Small intestine (tissue), 16 donors: Measurements from ENCODE around the gene TBATA. TPM values are rescaled to one million over a fixed set of nuclear protein-coding genes. Genes with fewer than 3 reads are reported as not detected.
A peak's percentile ranks its signal among the peaks of the same experiment; 100 is the strongest.

Source experiments
- DNase-seq, 2 donors: peaks; one replicate each; pipeline versions ENCODE4 v3.0.0 to v3.0.0-alpha.2; 2013
- FAIRE-seq: peaks from 2 replicates; lab custom pipeline; 2012; peaks lifted over from hg19 to GRCh38; lab: Jason Lieb, UNC
- H3K27ac ChIP-seq, 3 donors: one replicate each; pipeline ENCODE4 v1.5.1; 2013; ENCODE audit warnings: low read length in 2 of 3, mild to moderate bottlenecking in 2 of 3, control low read depth in 1 of 3, inconsistent platforms in 1 of 3, low read depth in 1 of 3, moderate library complexity in 1 of 3
- H3K27me3 ChIP-seq, 3 donors: one replicate each; pipeline ENCODE4 v1.6.1; 2013; ENCODE audit warnings: low read length in 3 of 3, inconsistent platforms in 1 of 3; ENCODE audit not compliant: control insufficient read depth in 3 of 3, insufficient read depth in 3 of 3
- H3K36me3 ChIP-seq, 3 donors: one replicate each; pipeline ENCODE4 v1.6.1; 2013; ENCODE audit warnings: low read length in 3 of 3, inconsistent platforms in 1 of 3, low read depth in 1 of 3, mild to moderate bottlenecking in 1 of 3, moderate library complexity in 1 of 3; ENCODE audit not compliant: control insufficient read depth in 3 of 3, insufficient read depth in 2 of 3
- H3K4me1 ChIP-seq, 3 donors: one replicate each; pipeline ENCODE4 v1.6.1; 2013; ENCODE audit warnings: low read length in 2 of 3, inconsistent platforms in 1 of 3, low read depth in 1 of 3, mild to moderate bottlenecking in 1 of 3, moderate library complexity in 1 of 3; ENCODE audit not compliant: control insufficient read depth in 3 of 3, insufficient read depth in 2 of 3
- H3K4me3 ChIP-seq, 3 donors: one replicate each; pipeline ENCODE4 v1.5.1; 2013; ENCODE audit warnings: low read length in 3 of 3, control low read depth in 1 of 3, inconsistent platforms in 1 of 3, low read depth in 1 of 3, mild to moderate bottlenecking in 1 of 3, moderate library complexity in 1 of 3
- H3K9me3 ChIP-seq, 2 donors: one replicate each; pipeline ENCODE4 v1.6.1; 2013; ENCODE audit warnings: low read depth in 1 of 2, low read length in 1 of 2; ENCODE audit not compliant: control insufficient read depth in 2 of 2, insufficient read depth in 1 of 2
- WGBS, 3 donors: extraction: QIAGEN DNeasy Blood & Tissue Kit; methylation state at CpG; one replicate each; pipeline ENCODE4 v1.1.7; 2013; 5-methylcytosine and 5-hydroxymethylcytosine counted together
- long read RNA-seq, 10 donors: transcript quantifications; one replicate each; lab custom pipeline, GENCODE V29; 2026
- polyA plus RNA-seq, 4 donors: library from polyadenylated mRNA; stranded (reverse) in 3 of 4; unstranded in 1 of 4; fragments of 200-250 nt in 3 of 4; fragments of 120-200 nt in 1 of 4; gene quantifications; one replicate each; pipeline versions ENCODE4 v1.2.1 to v1.2.3, GENCODE V29; 2013
- donor health status: healthy with polysubstance abuse.
- donor health status: control.
- donor health status: control.
- donor health status: Bipolar disorder and iron deficiency.
- donor health status: healthy.

TBATA gene, protein sequence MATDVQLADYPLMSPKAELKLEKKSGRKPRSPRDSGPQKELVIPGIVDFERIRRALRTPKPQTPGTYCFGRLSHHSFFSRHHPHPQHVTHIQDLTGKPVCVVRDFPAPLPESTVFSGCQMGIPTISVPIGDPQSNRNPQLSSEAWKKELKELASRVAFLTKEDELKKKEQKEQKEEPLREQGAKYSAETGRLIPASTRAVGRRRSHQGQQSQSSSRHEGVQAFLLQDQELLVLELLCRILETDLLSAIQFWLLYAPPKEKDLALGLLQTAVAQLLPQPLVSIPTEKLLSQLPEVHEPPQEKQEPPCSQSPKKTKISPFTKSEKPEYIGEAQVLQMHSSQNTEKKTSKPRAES
- polyA plus RNA-seq, result under 1 TPM in 1 of 4 donors, not detected in 3; 0.09 TPM
- long read RNA-seq, donor 1, result 0 reads
- long read RNA-seq, donor 2, result 0 reads
- long read RNA-seq, donor 3, result 0 reads
- long read RNA-seq, donor 4, result 0 reads
- long read RNA-seq, donor 5, result 0 reads
- long read RNA-seq, donor 6, result 0 reads
- long read RNA-seq, donor 7, result 0 reads
- long read RNA-seq, donor 8, result 0 reads
- long read RNA-seq, donor 9, result 0 reads
- long read RNA-seq, donor 10, result 0 reads

DNA sequence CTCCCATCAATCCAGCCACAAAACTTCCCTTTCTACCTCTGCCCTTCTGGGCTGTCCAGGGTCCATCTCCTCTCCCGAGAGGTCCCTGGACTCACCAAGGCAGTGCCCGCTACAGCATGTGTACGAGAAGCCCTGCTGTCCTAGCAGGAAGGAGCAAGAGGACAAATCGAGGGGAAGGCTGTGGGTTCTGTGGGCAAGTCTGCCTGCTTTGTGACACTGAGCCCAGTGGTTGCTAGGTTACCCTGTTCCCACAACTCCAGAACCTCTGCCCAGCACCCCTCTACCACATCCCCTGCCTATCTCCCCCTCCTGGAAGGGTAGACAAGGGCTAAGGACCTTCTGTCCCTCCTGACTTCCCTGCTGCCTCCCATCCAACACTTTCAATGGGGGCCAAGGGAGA, at the start of gene TBATA:
TSS of gene TBATA (minus strand) at position 188 of the 400 bp plus-strand sequence. CDS start 1,998 bp downstream, outside the sequence.
- WGBS, 3 donors, result 47 to 74% (median 65%) methylated on average over 4 of the region's 4 CpGs
- H3K4me3 ChIP-seq, result no peak within 1 kb of the TSS
- no peak for FAIRE-seq
- no peaks in the 10 kb centered on the region for H3K27me3 ChIP-seq
- peak in 1 of 2 donors; percentile 25 for DNase-seq
- H3K4me1 ChIP-seq, result peaks cover 0 to 5% (median 0%) of the 10 kb centered on the region in 3 donors
- no peaks in the 10 kb centered on the region for H3K9me3 ChIP-seq
- no peaks in the 10 kb centered on the region for H3K36me3 ChIP-seq
- H3K27ac ChIP-seq, result no peak within 1 kb of the TSS

DNA sequence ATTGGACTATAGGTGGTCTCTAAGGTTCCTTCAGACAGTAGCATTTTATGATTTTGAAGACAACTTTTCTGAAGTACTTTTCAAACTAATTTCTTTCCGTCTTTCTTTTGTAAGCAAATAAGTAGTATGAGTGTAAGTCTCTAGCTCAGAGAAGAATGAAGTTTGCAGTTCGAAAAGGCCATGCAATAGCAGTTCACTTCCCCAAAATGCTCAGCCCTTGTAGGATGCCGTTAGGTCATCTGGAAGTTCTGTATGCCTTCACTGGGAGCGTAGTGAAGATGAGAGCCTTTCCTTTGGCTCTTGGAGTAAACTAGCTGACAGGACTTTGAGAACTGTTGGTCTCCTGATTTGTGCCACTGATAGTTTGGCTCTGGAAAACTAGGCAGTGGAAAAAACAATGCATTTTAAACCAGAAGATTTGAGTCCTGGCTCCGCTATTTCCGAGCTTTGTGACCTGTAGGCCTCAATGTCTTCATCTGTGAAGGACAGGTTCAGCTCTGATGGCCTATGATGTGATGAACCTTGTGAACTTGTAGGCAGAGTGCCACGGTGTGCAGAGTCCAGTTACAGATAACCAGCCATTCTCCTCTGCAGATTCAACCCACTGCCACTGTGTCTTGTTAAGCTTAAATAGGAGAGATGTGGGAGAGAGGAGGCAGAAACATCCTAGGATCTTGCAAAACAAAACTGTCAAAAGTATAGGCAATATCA, 49.4 kb upstream of the TBATA start:
- Histone ChIP-seq H3K9me3 (peaks cover 0 to 4% of the 10 kb centered on the region in 2 donors), H3K36me3 (peaks cover 0 to 6% (median 3%) of the 10 kb centered on the region in 3 donors), H3K27ac (peak overlapping the region in 2 of 3 donors; percentile 8 to 55), H3K27me3 (no peaks in the 10 kb centered on the region), H3K4me1 (peaks cover 8 to 49% (median 14%) of the 10 kb centered on the region in 3 donors), H3K4me3 (no peak overlapping the region)
- no peak for FAIRE-seq
- peak; percentile 51 to 80 for DNase-seq
- WGBS, 3 donors, result 70 to 84% (median 71%) methylated on average over 7 of the region's 7 CpGs

DNA sequence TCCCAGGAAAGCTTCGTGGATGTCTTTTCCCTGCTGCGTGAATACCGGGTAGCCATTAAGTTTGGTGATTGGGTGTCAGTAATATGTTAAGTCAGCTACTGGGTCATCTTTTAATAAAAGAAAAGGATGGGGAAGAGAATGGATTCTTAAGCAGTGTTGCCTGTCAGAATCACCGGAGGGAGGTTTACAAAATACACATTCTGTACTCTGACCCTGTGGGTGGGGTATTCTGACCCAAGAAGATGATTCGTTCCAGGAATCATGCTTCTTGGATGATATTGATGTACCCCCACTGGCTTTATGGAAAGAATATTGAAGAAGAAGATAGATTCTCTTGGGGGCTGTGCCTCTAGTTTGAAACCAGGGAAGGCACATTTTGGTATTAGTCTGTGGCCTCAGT, 48.8 kb upstream of the TBATA start:
- WGBS, 3 donors, result 76 to 83% (median 81%) methylated on average over 5 of the region's 5 CpGs
- Histone ChIP-seq H3K4me1 (peaks cover 8 to 55% (median 15%) of the 10 kb centered on the region in 3 donors), H3K4me3 (no peak overlapping the region), H3K36me3 (peaks cover 0 to 6% (median 3%) of the 10 kb centered on the region in 3 donors), H3K27ac (peak overlapping the region in 1 of 3 donors; percentile 8), H3K27me3 (no peaks in the 10 kb centered on the region), H3K9me3 (peaks cover 0 to 4% of the 10 kb centered on the region in 2 donors)
- FAIRE-seq, result no peak
- no peak for DNase-seq

DNA sequence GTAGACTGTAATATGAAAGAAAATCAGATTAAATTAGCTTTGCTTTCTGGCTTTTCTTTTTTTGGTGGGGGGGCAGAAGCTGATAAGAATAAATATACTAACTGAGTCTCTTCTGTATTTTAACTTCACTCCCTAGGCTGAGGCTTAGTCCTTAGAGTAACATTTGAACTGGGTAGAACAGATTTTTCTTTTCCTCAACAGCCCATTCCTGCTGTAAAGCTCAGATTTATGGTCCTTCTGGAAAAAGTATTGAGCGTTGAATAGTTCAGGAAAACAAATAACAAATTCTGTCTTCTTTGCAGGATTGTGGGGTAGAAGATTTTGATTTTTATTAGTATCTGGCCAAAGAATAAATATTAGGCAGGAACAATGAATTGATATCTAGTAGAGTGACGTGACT, 48.4 kb upstream of the TBATA start:
- 73 to 94% (median 89%) methylated on average over 2 of the region's 2 CpGs for WGBS, 3 donors
- Histone ChIP-seq H3K9me3 (peaks cover 0 to 4% of the 10 kb centered on the region in 2 donors), H3K4me3 (no peak overlapping the region), H3K27me3 (no peaks in the 10 kb centered on the region), H3K36me3 (peaks cover 0 to 8% (median 3%) of the 10 kb centered on the region in 3 donors), H3K27ac (no peak overlapping the region), H3K4me1 (peaks cover 10 to 59% (median 17%) of the 10 kb centered on the region in 3 donors)
- no peak for DNase-seq
- FAIRE-seq, result no peak

DNA sequence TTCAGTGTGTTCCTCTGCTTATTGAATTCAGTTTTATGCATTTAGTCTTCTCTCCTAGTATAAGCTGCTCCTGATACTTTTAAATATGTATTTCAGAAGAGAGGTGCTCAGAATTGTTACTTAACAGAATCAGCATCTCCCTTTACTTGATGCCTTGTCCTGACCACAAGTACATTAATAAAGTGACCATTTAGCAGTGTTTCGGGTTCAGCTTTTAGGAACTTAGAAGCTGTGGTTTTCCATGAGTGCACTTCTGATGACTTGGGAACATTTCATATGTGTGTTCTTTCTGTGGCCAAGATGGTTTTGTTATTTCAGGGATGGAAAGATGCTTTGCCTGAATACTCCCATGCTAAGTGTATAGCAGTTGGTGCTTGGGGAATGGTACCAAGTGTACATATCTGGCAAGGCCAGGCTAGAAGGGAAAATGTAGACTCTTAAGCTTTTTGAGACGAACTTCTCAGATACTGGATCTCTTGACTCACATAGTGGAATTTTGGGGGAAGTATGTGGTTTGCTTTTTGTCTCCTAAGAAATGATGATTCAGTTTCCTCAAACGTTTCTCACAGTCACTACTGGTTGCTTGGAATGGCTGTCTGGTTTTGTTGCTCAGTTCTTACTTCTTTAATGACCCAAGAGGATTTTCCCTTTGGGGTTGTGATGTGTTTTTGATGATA, 47.8 kb upstream of the TBATA start:
- FAIRE-seq (no peak), DNase-seq (no peak)
- H3K9me3 ChIP-seq, result peaks cover 0 to 4% of the 10 kb centered on the region in 2 donors
- 50 to 60% (median 55%) methylated on average over 3 of the region's 3 CpGs for WGBS, 3 donors
- H3K36me3 ChIP-seq, result peaks cover 0 to 8% (median 3%) of the 10 kb centered on the region in 3 donors
- H3K27me3 ChIP-seq, result no peaks in the 10 kb centered on the region
- H3K4me3 ChIP-seq, result no peak overlapping the region
- H3K4me1 ChIP-seq, result peaks cover 10 to 60% (median 17%) of the 10 kb centered on the region in 3 donors
- peak overlapping the region in 1 of 3 donors; percentile 14 for H3K27ac ChIP-seq

DNA sequence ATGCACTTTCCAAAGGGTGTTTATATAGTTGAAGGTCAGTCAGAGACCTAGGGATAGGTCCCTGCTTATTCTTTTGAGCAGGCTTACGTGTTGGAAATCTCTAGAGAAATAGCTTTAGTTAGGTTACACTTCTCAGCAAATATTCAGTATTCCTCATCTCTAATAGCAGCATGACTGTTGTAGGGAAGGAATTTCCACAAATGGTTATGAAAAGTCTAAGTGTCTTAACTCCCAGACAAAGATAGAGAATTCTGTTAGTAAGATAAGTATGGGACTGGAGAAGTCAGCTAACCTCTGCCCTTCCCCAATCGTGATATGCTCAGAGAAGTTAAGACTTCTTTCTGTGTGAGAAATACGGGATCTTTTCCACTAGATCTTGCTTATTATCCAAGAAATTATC, 47.0 kb upstream of the TBATA start:
- Histone ChIP-seq H3K27me3 (no peaks in the 10 kb centered on the region), H3K4me3 (no peak overlapping the region), H3K27ac (peak overlapping the region in 1 of 3 donors; percentile 23), H3K36me3 (peaks cover 0 to 4% (median 3%) of the 10 kb centered on the region in 3 donors), H3K9me3 (no peaks in the 10 kb centered on the region), H3K4me1 (peaks cover 10 to 60% (median 17%) of the 10 kb centered on the region in 3 donors)
- WGBS, 3 donors, result 75 to 81% (median 76%) methylated on average over 3 of the region's 3 CpGs
- no peak for FAIRE-seq
- DNase-seq, result no peak

DNA sequence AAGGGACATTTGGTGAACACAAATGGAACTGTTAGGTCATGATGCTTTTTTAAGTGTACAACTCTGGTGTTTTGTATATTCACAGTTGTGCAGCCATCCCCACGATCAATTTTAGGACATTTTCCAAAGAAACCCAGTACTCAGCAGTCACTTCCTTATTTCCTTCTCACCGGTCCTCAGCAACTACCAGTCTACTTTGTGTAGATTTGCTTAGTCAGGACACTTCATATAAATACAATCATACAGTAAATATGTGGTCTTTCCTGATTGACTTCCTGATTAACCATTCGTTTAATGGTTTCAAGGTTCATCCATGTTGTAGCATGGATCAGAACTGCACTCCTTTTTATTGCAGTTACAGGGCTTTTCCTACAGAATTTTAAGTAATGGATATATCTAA, 45.0 kb upstream of the TBATA start:
- Histone ChIP-seq H3K36me3 (peaks cover 0 to 10% (median 2%) of the 10 kb centered on the region in 3 donors), H3K9me3 (no peaks in the 10 kb centered on the region), H3K27ac (peak overlapping the region; percentile 32 to 86 (median 78)), H3K4me1 (peaks cover 6 to 49% (median 17%) of the 10 kb centered on the region in 3 donors), H3K4me3 (no peak overlapping the region), H3K27me3 (no peaks in the 10 kb centered on the region)
- peak; percentile 88 to 90 for DNase-seq
- no peak for FAIRE-seq
- WGBS, 3 donors, result 2 to 28% (median 12%) methylated on average over 3 of the region's 3 CpGs
